ENCODE results near the gene SOCS6. TPM values are rescaled to one million over a fixed set of nuclear protein-coding genes. Genes with fewer than 3 reads are reported as not detected.

SOCS6 gene
- polyA plus RNA-seq, 2 of the 4 experiments (the other 2 are of a cell fraction): 31.2 to 88.2 TPM

- CTCF ChIA-PET: no interaction called here
- POLR2A ChIA-PET: no interaction called here
Observed at GRCh38 chr18:70368903-70369302, 80.1 kb downstream of the SOCS6 start.

GRCh38 chr18:70370762-70371733 lies 82.2 kb downstream of the SOCS6 start:
- WGBS (ENCODE audit: missing lambda C conversion rate): 85% methylated on average over 9 of the region's 9 CpGs
- ChIA-PET CTCF (interaction anchor here (0.6 to 4.0 kb wide), 4 partner anchors 14 to 176 kb away, joined by 3 to 21 read pairs (median 6); no protein-coding TSS in a partner anchor), POLR2A (interaction anchor here (3.0 kb wide), 1 partner anchor 14 kb away, joined by 32 read pairs; no protein-coding TSS in a partner anchor)
- FAIRE-seq: no peak
- H3K4me2 ChIP-seq: peak overlapping the region; percentile 73
- TF ChIP-seq REST (IDR thresholded peaks at IDR 0.05): no peak
- TF ChIP-seq FOSB (CRISPR knock-in tag; IDR thresholded peaks at IDR 0.05): no peak
- TF ChIP-seq HEYL (CRISPR knock-in tag; IDR thresholded peaks at IDR 0.05): no peak
- TF ChIP-seq FOSL2 (IDR thresholded peaks at IDR 0.05): no peak
- peak; percentile 61 for TF ChIP-seq FOSL2 (CRISPR knock-in tag; IDR thresholded peaks at IDR 0.05)
- no peak for TF ChIP-seq ESRRA (IDR thresholded peaks at IDR 0.05; ENCODE audit: borderline replicate concordance, low read length)
- H3K9me3 ChIP-seq: peaks cover 28% of the 10 kb centered on the region
- H3K27ac ChIP-seq: peak overlapping the region; percentile 97
- H3K4me3 ChIP-seq: no peak overlapping the region
- no peak for DNase-seq (ENCODE audit: low read depth in 1 of 2, low spot score in 1 of 2)
- peaks cover 68% of the 10 kb centered on the region for H3K4me1 ChIP-seq
- no peak for ATAC-seq

More at GRCh38 chr18:70368903-70369302, 80.1 kb downstream of the SOCS6 start:
- ATAC-seq: no peak
- H3K4me2 ChIP-seq: no peak overlapping the region
- WGBS (ENCODE audit: missing lambda C conversion rate): 95% methylated on average over 1 of the region's 1 CpG
- peak overlapping the region; percentile 97 for H3K27ac ChIP-seq
- FAIRE-seq: no peak
- DNase-seq (ENCODE audit: low read depth in 1 of 2, low spot score in 1 of 2): no peak
- H3K4me3 ChIP-seq: no peak overlapping the region
- peaks cover 39% of the 10 kb centered on the region for H3K9me3 ChIP-seq
- H3K4me1 ChIP-seq: peaks cover 61% of the 10 kb centered on the region
- TF ChIP-seq HEYL (CRISPR knock-in tag; IDR thresholded peaks at IDR 0.05) (no peak), MAZ (IDR thresholded peaks at IDR 0.05; ENCODE audit: borderline replicate concordance, low read depth, low read length) (no peak), EP300 (IDR thresholded peaks at IDR 0.05) (no peak), NFE2L2 (conservative IDR thresholded peaks at IDR 0.05; ENCODE audit: low read length) (no peak), CBX2 (IDR thresholded peaks at IDR 0.05; ENCODE audit: borderline replicate concordance, low read depth) (no peak), JUN (IDR thresholded peaks at IDR 0.05) (no peak)
- TF ChIP-seq, protein P1, sequence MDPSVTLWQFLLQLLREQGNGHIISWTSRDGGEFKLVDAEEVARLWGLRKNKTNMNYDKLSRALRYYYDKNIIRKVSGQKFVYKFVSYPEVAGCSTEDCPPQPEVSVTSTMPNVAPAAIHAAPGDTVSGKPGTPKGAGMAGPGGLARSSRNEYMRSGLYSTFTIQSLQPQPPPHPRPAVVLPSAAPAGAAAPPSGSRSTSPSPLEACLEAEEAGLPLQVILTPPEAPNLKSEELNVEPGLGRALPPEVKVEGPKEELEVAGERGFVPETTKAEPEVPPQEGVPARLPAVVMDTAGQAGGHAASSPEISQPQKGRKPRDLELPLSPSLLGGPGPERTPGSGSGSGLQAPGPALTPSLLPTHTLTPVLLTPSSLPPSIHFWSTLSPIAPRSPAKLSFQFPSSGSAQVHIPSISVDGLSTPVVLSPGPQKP (IDR thresholded peaks at IDR 0.05; ENCODE audit: low read depth, low read length): no peak

DNA sequence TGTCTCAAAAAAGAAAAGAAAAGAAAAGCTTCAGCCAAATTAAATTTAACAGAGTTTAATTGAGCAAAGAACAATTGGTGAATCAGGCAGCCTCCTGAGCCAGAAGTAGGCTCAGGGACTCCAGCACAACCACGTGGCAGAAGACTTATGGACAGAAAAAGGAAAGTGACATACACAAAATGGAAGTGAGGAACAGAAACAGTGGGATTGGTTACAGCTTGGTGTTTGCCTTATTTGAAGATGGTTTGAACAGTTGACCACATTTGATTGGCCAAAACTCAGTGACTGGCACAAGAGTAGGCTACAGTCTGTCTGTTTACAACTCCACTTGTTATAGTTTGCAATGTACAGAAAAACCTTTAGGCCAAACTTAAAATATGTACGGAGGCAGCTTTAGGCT lies 83.1 kb downstream of the SOCS6 start:
- Histone ChIP-seq H3K27ac (peak overlapping the region; percentile 97), H3K4me2 (peak overlapping the region; percentile 73), H3K4me1 (peaks cover 68% of the 10 kb centered on the region), H3K4me3 (no peak overlapping the region), H3K9me3 (peaks cover 28% of the 10 kb centered on the region)
- TF ChIP-seq CBX2 (IDR thresholded peaks at IDR 0.05; ENCODE audit: borderline replicate concordance, low read depth) (no peak), TFCP2L1 (CRISPR knock-in tag; IDR thresholded peaks at IDR 0.05) (no peak), MAX (IDR thresholded peaks at IDR 0.05) (peak; percentile 50), HOXB13 (CRISPR knock-in tag; IDR thresholded peaks at IDR 0.05; ENCODE audit: low read depth) (peak; percentile 62; the same call in 1 of the 2 replicates), NPAS2 (CRISPR knock-in tag; IDR thresholded peaks at IDR 0.05; ENCODE audit: borderline replicate concordance) (no peak), HOXB5 (CRISPR knock-in tag; IDR thresholded peaks at IDR 0.05) (0 out of 2 replicates have a peak, but pooled peaks have one; percentile 9), EP300 (IDR thresholded peaks at IDR 0.05) (no peak), KDM1A (IDR thresholded peaks at IDR 0.05; ENCODE audit: low read depth) (no peak), EHF (CRISPR knock-in tag; IDR thresholded peaks at IDR 0.05) (peak; percentile 66; the same call in 1 of the 2 replicates), TP53 (CRISPR knock-in tag; IDR thresholded peaks at IDR 0.05) (no peak)
- TF ChIP-seq, protein P2, sequence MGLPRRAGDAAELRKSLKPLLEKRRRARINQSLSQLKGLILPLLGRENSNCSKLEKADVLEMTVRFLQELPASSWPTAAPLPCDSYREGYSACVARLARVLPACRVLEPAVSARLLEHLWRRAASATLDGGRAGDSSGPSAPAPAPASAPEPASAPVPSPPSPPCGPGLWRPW (IDR thresholded peaks at IDR 0.05): no peak
- ATAC-seq: no peak
- WGBS (ENCODE audit: missing lambda C conversion rate): 37% methylated on average over 2 of the region's 2 CpGs
- peak in 1 of 2 experiments; percentile 58 for DNase-seq (ENCODE audit: low read depth in 1 of 2, low spot score in 1 of 2)
- CTCF ChIA-PET: interaction anchor here (0.9 to 4.0 kb wide), 6 partner anchors 14 to 177 kb away, joined by 3 to 21 read pairs (median 6); no protein-coding TSS in a partner anchor
- POLR2A ChIA-PET: interaction anchor here (1.4 to 3.3 kb wide), 5 partner anchors 15 to 166 kb away, joined by 4 to 36 read pairs (median 8); partner anchors contain the start of gene RTTN
- no peak for FAIRE-seq

Measured in A549 (cell line).